ENCODE data around the gene TLR6.

DNA sequence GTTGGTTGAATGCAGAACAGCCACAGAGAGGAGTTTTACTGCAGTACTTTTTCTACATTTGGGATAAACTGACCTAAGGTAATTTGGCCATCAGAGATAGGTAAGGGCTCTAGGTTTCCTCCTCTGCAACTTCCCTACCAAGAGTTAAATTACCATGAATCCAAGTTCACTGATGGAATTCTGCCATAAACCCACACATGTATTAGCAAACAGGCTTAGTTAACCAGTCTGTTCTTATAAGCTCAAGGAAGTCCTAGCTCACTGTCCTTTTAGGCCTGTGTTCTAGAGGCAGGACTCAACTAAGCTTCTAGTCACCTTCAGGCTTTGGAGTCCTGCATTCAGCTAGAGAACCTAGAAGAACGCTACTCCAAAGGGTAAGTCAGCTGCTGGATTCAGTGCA, 15.0 kb upstream of the TLR6 start:
- no peak for TF ChIP-seq SUZ12 (IDR thresholded peaks at IDR 0.05; ENCODE audit: extremely low read depth, insufficient read depth, insufficient read length)
- no peak for TF ChIP-seq ZNF274 (IDR thresholded peaks at IDR 0.05; ENCODE audit: low read depth, low read length)
